GM23338 (cell line): ENCODE results near the gene MYOM1. TPM values are rescaled to one million over a fixed set of nuclear protein-coding genes. Genes with fewer than 3 reads are reported as not detected.
"Not testable (repeated sequence)": the region's sequence is repeated elsewhere in the genome, so short reads cannot be mapped to it uniquely, and the experiment has no call there.

Experiments
- ATAC-seq: fragments of 200-7000 bp; cut with Tn5 transposase; 3 replicates; pipeline ENCODE4 v1.9.1; 2020
- DNase-seq: peaks from one replicate; pipeline ENCODE4 v3.0.0-alpha.2; 2015; ENCODE audit warnings: low spot score
- H2AFZ ChIP-seq: fragments of 200-600 bp; sonication (generic); 2 replicates; pipeline ENCODE4 v1.8.0; 2016; ENCODE audit warnings: antibody characterized with exemption, mild to moderate bottlenecking, moderate library complexity
- H3F3A ChIP-seq: fragments of 200-600 bp; sonication (generic); replicated peaks from 2 replicates; pipeline ENCODE4 v1.8.0; 2017; ENCODE audit warnings: antibody characterized with exemption, mixed run types, low read depth
- H3K27ac ChIP-seq: fragments of 200-600 bp; sonication (generic); 2 replicates; pipeline ENCODE4 v1.6.1; 2016; ENCODE audit warnings: low read depth
- H3K27me3 ChIP-seq: fragments of 200-600 bp; sonication (generic); 2 replicates; pipeline ENCODE4 v1.8.0; 2016; ENCODE audit warnings: mild to moderate bottlenecking, mixed run types, moderate library complexity; ENCODE audit not compliant: insufficient read depth
- H3K36me3 ChIP-seq: fragments of 200-600 bp; sonication (generic); 2 replicates; pipeline ENCODE4 v1.8.0; 2016; ENCODE audit warnings: mild to moderate bottlenecking; ENCODE audit not compliant: insufficient read depth
- H3K4me1 ChIP-seq: fragments of 200-600 bp; sonication (generic); 2 replicates; pipeline ENCODE4 v1.8.0; 2016; ENCODE audit warnings: mild to moderate bottlenecking, moderate library complexity; ENCODE audit not compliant: insufficient read depth
- H3K4me2 ChIP-seq: fragments of 200-600 bp; sonication (generic); 2 replicates; pipeline ENCODE4 v1.7.1; 2017; ENCODE audit warnings: mixed run types
- H3K4me3 ChIP-seq: fragments of 200-600 bp; sonication (generic); 2 replicates; pipeline ENCODE4 v1.6.1; 2016; ENCODE audit warnings: mixed run types
- H3K79me2 ChIP-seq: fragments of 200-600 bp; sonication (generic); replicated peaks from 2 replicates; pipeline ENCODE4 v1.8.0; 2017; ENCODE audit warnings: mild to moderate bottlenecking; ENCODE audit not compliant: insufficient read depth
- H3K9me2 ChIP-seq: fragments of 200-600 bp; sonication (generic); 2 replicates; pipeline ENCODE4 v1.8.0; 2017; ENCODE audit not compliant: insufficient read depth
- H4K20me1 ChIP-seq: fragments of 200-600 bp; sonication (generic); replicated peaks from 2 replicates; pipeline ENCODE4 v1.8.0; 2017; ENCODE audit warnings: mild to moderate bottlenecking; ENCODE audit not compliant: insufficient read depth
- H3K27ac Mint-ChIP-seq: 2 replicates; pipeline ENCODE4 v1.8.0; 2020; ENCODE audit warnings: inconsistent platforms, mild to moderate bottlenecking, moderate library complexity, mixed read lengths
- H3K27me3 Mint-ChIP-seq: 3 replicates; pipeline ENCODE4 v1.8.0; 2022; ENCODE audit warnings: low read depth, mild to moderate bottlenecking, moderate library complexity, mixed read lengths, inconsistent platforms; ENCODE audit not compliant: insufficient read depth, poor library complexity
- H3K36me3 Mint-ChIP-seq: 3 replicates; pipeline ENCODE4 v1.8.0; 2021; ENCODE audit warnings: low read depth, mild to moderate bottlenecking, inconsistent platforms, moderate library complexity, mixed read lengths
- H3K4me1 Mint-ChIP-seq: 3 replicates; pipeline ENCODE4 v1.8.0; 2020; ENCODE audit warnings: mild to moderate bottlenecking, inconsistent platforms, mixed read lengths
- H3K4me3 Mint-ChIP-seq: 3 replicates; pipeline ENCODE4 v1.8.0; 2021; ENCODE audit warnings: moderate library complexity, mild to moderate bottlenecking, inconsistent platforms, mixed read lengths
- H3K9me3 Mint-ChIP-seq: 3 replicates; pipeline ENCODE4 v1.8.0; 2020; ENCODE audit warnings: moderate library complexity, mild to moderate bottlenecking, inconsistent platforms, mixed read lengths
- CREB1 ChIP-seq: fragments of 250-450 bp; sonication (Bioruptor Pico); IDR thresholded peaks from 2 replicates; pipeline ENCODE4 v1.5.0; 2020; ENCODE audit warnings: low read depth, mild to moderate bottlenecking, moderate library complexity
- EZH2 ChIP-seq: fragments of 200-600 bp; sonication (generic); IDR thresholded peaks from one replicate; pipeline ENCODE4 v1.8.0; 2017; ENCODE audit warnings: antibody characterized with exemption, mild to moderate bottlenecking, low read depth; ENCODE audit not compliant: unreplicated experiment
- NANOG ChIP-seq: IDR thresholded peaks from 2 replicates; pipeline ENCODE4 v1.6.1; 2016; ENCODE audit warnings: antibody characterized with exemption, borderline replicate concordance
- STAT1 ChIP-seq: IDR thresholded peaks from one replicate; pipeline ENCODE4 v1.6.1; 2016; ENCODE audit warnings: antibody characterized with exemption; ENCODE audit not compliant: unreplicated experiment
- ZNF462 ChIP-seq: fragments of 250-450 bp; sonication (Bioruptor Pico); IDR thresholded peaks from 2 replicates; pipeline ENCODE4 v1.5.0; 2020; ENCODE audit warnings: mild to moderate bottlenecking, moderate library complexity
- polyA plus RNA-seq: library from polyadenylated mRNA; unstranded; fragments of >200 nt; fragmentation: Nextera tagmentation; extraction: Ambion mirVana; gene quantifications from 2 replicates; pipeline ENCODE4 v1.2.1, GENCODE V29; 2016
- total RNA-seq: library from RNA; depleted of rRNA; stranded (reverse); fragments of >200 nt; shearing (Covaris generic); gene quantifications from 2 replicates; pipeline ENCODE4 v1.2.3, GENCODE V29; 2014

Gene MYOM1
- total and polyA plus RNA-seq, 2 experiments from 2014 or later: 0.27 to 0.38 TPM

GRCh38 chr18:3221496-3221895 lies 1.7 kb upstream of the MYOM1 start (continued):
- TF ChIP-seq ZNF462 (no peak), STAT1 (no peak), NANOG (no peak), CREB1 (no peak)

GRCh38 chr18:3220868-3221267 lies 1.1 kb upstream of the MYOM1 start:
- not testable (repeated sequence) for H3K36me3 ChIP-seq, DNase-seq, H3K27ac Mint-ChIP-seq, H3K4me2 ChIP-seq, H2AFZ ChIP-seq, H3K36me3 Mint-ChIP-seq, H3K9me2 ChIP-seq, H3K27ac ChIP-seq, H3K27me3 Mint-ChIP-seq, H3F3A ChIP-seq, H3K4me3 ChIP-seq, H3K4me3 Mint-ChIP-seq, ATAC-seq, H3K79me2 ChIP-seq, H4K20me1 ChIP-seq, H3K27me3 ChIP-seq, H3K9me3 Mint-ChIP-seq
- H3K4me1 ChIP-seq: peaks cover 14% of the 10 kb centered on the region
- peaks cover 14% of the 10 kb centered on the region; the same call in 2 of the 3 replicates for H3K4me1 Mint-ChIP-seq

GRCh38 chr18:3219241-3219630 lies 532 bp downstream of the MYOM1 start:
- H3K79me2 ChIP-seq: no peaks in the 10 kb centered on the region
- H3K4me3 Mint-ChIP-seq: no peak overlapping the region
- peaks cover 14% of the 10 kb centered on the region; the same call in 2 of the 3 replicates for H3K4me1 Mint-ChIP-seq
- H3K4me1 ChIP-seq: peaks cover 14% of the 10 kb centered on the region
- peaks cover 2% of the 10 kb centered on the region for H3K27me3 Mint-ChIP-seq
- H3K27me3 ChIP-seq: no peaks in the 10 kb centered on the region
- no peak overlapping the region for H3K27ac ChIP-seq
- H3K4me2 ChIP-seq: no peak overlapping the region
- H3F3A ChIP-seq: no peaks in the 10 kb centered on the region
- no peaks in the 10 kb centered on the region; the same call in 1 of the 2 replicates for H3K36me3 ChIP-seq
- no peaks in the 10 kb centered on the region for H3K9me3 Mint-ChIP-seq
- H3K36me3 Mint-ChIP-seq: no peaks in the 10 kb centered on the region
- H2AFZ ChIP-seq: peak overlapping the region; percentile 6; the same call in 1 of the 2 replicates
- no peak overlapping the region for H3K4me3 ChIP-seq
- no peak overlapping the region for H3K27ac Mint-ChIP-seq
- no peaks in the 10 kb centered on the region; the same call in 1 of the 2 replicates for H3K9me2 ChIP-seq
- ATAC-seq: no peak
- DNase-seq: no peak
- no peaks in the 10 kb centered on the region for H4K20me1 ChIP-seq
- TF ChIP-seq NANOG: no peak
- TF ChIP-seq EZH2: no peak
- no peak for TF ChIP-seq STAT1
